GM12864 (cell line): Measurements from ENCODE around the gene APOD.
"Not testable (repeated sequence)": the region's sequence is repeated elsewhere in the genome, so short reads cannot be mapped to it uniquely, and the experiment has no call there.

Experiments used
- DNase-seq: peaks from one replicate; pipeline ENCODE4 v3.0.0-alpha.2; 2011; ENCODE audit warnings: low read depth
- H3K4me3 ChIP-seq: 2 replicates; pipeline ENCODE4 v1.5.1; 2011; ENCODE audit warnings: mild to moderate bottlenecking, low read depth, low read length, control low read depth
- TF ChIP-seq, protein P1 (sequence below): IDR thresholded peaks from 2 replicates; pipeline ENCODE4 v1.5.1; 2011; ENCODE audit warnings: low read depth, mild to moderate bottlenecking, moderate library complexity, low read length, control low read depth, inconsistent platforms; ENCODE audit errors: missing control alignments

APOD gene

DNA sequence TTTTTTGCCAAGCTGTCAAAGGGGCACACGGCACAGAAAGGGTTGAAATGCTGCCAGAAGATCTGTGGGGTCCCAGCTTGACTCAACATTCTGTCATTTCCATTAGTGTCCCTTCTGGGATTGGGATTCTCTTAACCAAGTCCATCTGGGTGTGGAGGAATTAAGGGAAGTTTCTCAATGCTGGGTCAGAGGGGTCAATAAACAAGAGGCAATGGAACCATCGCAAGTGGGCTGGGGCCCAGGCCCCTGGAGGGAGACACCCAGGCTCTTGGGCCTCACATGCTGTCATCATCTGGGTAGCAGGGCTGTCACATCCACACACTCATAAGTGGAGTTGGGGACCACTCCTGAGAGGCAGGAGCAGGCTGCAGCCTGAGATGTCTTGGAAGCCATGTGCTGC, 8.1 kb upstream of the APOD start:
- H3K4me3 ChIP-seq: no peak overlapping the region
- TF ChIP-seq, protein P1, sequence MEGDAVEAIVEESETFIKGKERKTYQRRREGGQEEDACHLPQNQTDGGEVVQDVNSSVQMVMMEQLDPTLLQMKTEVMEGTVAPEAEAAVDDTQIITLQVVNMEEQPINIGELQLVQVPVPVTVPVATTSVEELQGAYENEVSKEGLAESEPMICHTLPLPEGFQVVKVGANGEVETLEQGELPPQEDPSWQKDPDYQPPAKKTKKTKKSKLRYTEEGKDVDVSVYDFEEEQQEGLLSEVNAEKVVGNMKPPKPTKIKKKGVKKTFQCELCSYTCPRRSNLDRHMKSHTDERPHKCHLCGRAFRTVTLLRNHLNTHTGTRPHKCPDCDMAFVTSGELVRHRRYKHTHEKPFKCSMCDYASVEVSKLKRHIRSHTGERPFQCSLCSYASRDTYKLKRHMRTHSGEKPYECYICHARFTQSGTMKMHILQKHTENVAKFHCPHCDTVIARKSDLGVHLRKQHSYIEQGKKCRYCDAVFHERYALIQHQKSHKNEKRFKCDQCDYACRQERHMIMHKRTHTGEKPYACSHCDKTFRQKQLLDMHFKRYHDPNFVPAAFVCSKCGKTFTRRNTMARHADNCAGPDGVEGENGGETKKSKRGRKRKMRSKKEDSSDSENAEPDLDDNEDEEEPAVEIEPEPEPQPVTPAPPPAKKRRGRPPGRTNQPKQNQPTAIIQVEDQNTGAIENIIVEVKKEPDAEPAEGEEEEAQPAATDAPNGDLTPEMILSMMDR: no peak
- DNase-seq: no peak

DNA sequence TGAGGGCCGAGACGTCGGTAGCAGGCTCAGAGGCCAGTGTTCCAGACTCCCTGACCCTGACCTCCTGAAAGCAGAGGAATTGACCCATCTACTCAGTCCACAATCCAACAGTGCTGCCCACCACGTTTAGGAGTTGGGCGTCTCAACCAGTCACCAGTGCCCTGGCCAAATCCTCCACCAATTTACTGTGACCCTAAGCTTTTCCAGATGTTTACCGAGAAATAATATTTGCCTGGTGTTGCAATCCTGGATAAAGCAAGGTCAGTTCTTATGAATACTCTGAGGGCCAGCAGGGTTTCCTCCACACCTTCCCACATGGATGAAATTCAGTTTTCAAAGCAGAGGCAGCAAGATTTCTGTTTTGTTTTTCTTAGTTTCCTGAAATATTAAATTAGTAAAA, 7.5 kb upstream of the APOD start:
- DNase-seq: no peak
- TF ChIP-seq, protein P1: no peak
- H3K4me3 ChIP-seq: no peak overlapping the region

DNA sequence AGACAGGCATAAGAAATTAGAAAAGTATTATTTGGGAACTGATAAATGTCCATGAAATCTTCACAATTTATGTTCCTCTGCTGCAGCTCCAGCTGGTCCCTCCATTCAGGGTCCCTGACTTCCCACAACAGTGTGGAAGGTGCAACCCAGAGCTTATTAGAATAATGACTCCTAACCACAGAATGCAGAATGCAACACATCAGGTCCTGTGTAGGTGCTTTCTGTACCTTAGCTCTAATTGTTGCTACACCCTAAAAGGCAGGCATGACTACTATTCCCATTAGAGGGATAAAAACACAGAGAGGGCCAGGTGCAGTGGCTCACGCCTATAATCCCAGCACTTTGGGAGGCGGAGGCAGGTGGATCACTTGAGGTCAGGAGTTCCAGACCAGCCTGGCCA, 6.6 kb upstream of the APOD start:
- DNase-seq, H3K4me3 ChIP-seq: not testable (repeated sequence)

DNA sequence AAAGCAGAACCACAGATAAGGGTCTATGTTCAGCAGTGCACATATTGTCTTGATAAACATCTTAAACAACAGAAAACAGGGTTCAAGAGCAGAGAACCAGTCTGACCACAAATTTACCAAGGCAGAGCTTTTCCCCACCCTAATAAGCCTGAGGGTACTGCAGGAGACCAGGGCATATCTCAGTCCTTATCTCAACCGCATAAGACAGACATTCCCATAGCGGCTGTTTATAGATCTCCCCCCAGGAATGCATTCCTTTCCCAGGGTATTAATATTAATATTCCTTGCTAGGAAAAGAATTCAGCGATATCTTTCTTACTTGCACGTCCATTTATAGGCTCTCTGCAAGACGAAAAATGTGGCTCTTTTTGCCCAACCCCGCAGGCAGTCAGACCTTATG, 6.1 kb upstream of the APOD start:
- H3K4me3 ChIP-seq, DNase-seq: not testable (repeated sequence)

DNA sequence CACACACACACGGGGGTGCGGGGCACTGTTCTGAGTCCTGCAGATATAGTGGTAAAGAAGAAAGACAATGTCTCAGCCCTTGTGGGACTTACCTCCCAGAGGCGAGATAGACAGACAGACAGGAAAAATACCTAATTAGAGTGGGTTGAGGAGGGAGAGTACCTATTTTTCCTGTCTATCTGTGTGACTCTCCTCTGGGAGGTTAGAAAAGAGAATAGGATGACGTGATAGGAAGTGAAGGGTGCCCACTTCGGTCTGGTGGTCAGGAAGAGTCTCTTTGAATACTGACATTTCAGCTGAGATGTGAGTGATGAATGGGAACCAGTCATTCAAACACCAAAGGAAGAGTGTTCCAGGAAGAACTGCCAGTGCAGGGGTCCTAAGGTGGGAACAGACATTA, 4.1 kb upstream of the APOD start:
- no peak for DNase-seq
- no peak overlapping the region for H3K4me3 ChIP-seq
- TF ChIP-seq, protein P1: no peak

DNA sequence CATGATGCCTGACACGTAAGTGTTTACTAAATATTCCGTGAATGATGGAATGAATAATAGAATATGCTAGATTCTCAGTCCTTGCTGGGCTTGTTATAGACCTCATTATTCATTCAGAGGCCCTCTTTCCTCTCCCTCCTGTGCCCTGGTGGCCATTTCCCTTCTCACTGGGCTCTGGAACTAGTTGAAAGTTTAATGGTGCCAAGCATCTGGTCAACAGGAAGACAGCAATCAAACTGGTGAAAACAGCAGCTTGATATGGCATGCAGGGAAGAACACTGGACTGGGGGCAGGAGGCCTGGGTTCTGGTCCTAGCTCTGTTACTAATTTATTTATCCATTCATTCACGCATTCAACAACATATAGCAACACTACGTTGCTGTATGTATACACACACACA, 3.7 kb upstream of the APOD start:
- TF ChIP-seq, protein P1: no peak
- no peak for DNase-seq
- H3K4me3 ChIP-seq: no peak overlapping the region

DNA sequence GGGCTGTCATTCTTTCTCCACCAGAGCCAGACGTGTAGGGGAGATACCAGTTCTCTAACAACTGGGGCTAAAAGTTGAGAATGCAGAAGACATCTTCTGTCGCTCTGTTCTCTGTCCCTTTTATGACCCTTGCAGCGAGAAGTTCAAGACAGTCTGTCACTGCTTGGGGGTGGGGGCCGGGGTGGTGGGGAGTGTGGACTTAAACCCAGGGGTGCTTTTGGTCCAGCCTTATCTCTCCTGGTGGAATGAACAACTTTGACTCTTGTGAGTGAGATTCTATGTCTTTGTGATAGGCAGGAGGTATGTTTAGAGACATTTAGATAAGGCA, 767 bp upstream of the APOD start:
- TF ChIP-seq, protein P1: no peak
- DNase-seq: no peak
- no peak overlapping the region for H3K4me3 ChIP-seq

DNA sequence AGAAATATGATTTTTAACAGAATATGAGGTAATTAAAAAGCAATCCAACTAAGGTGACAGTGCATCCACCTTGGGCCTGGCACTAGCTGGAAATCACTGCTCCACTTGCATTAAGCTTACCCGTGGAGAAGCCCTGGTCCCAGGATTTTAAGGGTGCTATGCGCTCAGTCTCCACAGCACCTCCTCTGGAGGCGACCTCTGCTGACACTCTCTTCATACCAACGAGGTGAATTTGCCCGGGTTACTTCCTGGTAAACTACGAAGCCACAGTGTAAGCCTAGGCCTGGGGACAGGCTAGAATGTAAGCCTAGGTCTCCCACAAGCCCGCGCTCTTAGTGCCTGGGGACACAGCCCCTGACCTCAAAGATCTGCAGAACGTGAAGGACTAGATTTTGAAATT, 793 bp downstream of the APOD start:
- no peak overlapping the region for H3K4me3 ChIP-seq
- TF ChIP-seq, protein P1: no peak
- DNase-seq: no peak
